Renal pelvis (tissue), 4 donors: ENCODE results near the gene CDC6. TPM values are rescaled to one million over a fixed set of nuclear protein-coding genes. Genes with fewer than 3 reads are reported as not detected.
A peak's percentile ranks its signal among the peaks of the same experiment; 100 is the strongest.

ENCODE experiments used
- DNase-seq: peaks from one replicate; pipeline ENCODE4 v3.0.0-alpha.2; 2013
- polyA plus RNA-seq, 3 donors: library from polyadenylated mRNA; unstranded; fragments of 120-200 nt; gene quantifications; one replicate each; pipeline ENCODE4 v1.2.1, GENCODE V29; 2013; ENCODE audit not compliant: insufficient read length in 3 of 3

Gene CDC6
- polyA plus RNA-seq, 3 donors = 23.1 to 27.2 (median 24.2) TPM

DNA sequence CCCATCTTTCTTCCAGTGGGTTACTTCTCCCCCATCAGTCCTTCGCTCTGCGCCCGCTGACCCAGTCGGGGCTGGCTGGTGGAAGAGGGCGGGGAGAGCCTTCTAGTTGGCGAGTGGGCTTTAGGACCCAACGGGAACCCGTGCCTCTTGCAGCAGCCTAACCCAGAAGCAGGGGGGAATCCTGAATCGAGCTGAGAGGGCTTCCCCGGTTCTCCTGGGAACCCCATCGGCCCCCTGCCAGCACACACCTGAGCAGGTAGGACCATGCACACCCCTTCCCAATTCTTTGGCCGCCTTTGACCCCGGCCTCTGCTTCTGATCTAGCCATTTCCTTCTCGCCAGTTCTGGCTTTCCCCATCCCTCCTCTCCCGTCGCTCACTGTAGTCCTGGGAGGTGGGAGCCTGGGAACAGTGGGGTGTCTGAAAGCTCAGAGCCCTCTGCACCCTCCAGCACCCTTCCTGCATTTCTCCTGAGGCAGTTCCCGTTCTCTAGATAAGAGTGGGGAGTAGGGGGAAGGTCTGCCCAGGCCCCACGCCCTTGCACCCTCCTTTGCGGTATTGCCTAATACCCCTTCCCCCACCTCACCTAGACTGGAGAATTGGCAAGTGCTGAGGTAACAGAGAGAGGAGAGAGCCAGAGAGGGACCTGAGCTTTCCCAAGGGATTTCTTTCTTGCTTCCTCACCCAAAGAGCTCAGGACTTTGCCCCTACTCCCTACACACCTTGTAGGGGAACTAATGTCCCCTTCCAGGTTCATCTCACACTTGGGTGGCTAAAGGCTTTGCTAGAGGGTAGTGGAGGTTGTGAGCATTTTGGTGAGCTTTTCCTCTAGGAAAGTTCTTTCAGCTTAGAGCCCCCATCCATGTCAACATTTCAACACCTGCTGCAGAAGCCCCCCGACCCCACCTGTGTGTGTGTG is 21.6 kb downstream of the CDC6 start, which contains the start of gene RARA:
TSS of gene RARA (plus strand) at position 150 of the 918 bp plus-strand sequence. CDS start 22,039 bp downstream, outside the sequence.
- DNase-seq = no peak

GRCh38 chr17:40309949-40310510 is 22.4 kb downstream of the CDC6 start:
- no peak for DNase-seq

DNA sequence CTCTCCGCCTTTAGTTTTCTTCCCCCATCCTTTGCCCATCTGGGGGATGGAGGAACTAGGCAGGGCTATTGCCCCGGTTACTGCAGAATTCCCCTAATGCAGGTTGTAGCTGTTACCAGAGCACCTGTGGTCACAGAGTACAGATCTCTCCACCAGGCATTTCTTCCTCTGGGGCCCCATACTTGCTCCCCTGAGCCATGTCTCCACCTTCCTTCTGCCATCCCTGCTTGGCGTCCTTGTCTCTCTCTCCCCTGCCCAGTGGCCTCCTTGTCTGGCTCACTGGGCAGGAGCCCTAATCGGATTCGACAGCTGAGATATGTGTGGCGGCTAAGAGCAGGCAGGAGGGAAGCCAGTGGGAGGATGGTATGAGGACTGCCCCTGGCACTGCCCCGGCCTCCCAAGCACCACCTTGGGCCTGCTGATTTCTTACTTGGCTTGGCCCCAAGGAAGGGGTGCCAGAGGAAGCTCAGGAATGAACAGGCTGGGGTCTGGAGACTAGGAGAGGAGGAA is 23.3 kb downstream of the CDC6 start:
- DNase-seq = no peak

DNA sequence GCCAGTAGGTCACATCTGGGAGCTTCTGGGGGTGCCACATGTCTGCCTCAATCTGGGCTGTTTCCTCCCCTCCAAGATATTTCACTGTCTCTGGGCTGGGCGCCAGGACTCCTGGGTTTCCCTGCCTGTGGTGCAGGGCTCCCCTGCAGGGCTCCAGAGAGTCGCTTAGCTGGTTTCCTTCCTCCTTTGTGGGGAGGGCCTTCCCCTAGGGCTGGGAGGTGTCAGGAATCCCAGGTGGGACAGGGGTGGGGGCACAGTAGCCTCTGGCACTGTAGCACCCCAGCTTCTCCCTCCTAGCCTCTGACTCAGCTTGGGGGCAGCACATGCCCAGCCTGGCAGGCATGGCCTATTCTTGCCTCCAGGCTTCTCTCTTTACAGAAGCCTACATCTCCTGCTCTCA is 23.9 kb downstream of the CDC6 start:
- no peak for DNase-seq

DNA sequence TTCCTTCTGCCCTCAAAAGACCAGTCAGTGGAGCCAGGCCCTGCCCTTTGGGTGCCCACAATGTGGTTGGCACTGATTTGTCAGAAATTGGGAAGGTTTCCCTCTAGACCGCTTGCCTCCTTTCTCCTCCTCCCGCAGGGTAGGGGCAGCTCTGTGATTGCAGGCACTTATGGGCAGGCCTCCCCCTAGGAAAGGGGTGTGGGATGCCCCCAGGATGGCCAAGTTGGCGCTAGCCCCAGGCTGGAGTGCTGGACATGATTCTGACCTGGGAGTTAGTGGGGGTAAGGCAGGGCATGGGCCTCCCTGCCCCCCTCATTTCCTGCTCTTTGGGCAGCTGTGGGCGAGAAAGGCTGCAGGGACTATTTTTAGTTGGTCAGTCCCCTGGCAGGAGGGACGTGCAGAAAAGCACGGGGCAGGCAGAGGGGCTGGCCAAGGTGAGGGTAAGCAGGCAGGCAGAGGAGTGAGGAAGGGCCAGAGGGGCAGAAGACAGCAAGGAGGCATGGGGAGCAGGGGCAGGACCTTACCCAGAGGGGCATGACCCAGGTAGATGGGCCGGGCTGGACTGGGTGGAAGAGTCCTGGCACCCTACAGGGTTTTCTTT is 24.6 kb downstream of the CDC6 start:
- DNase-seq = no peak

GRCh38 chr17:40312893-40313667 is 25.4 kb downstream of the CDC6 start:
- no peak for DNase-seq

GRCh38 chr17:40313668-40314583 is 26.2 kb downstream of the CDC6 start:
- DNase-seq = no peak

DNA sequence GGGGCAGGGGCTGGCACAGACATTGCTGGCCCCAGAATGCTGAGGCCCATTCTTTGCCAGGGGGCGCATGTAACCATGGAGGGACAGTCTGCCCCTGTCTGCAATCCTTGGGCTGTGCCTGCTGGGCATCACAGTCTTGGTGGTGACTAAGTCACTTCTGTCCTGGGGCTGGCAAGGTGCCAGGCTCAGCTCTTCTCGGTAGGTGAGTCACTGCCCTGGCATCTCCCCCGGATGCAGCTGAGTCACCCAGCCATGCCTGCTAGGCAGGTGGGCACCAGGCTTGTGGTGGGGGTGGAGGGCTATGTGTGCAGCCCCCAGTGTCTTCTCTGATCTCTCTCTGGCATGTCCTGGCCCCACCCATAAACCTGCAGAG is 26.9 kb downstream of the CDC6 start:
- DNase-seq = no peak

- DNase-seq = no peak
Measured at GRCh38 chr17:40315206-40315605, 27.5 kb downstream of the CDC6 start.

- DNase-seq = no peak
Measured at GRCh38 chr17:40315678-40316570, 28.2 kb downstream of the CDC6 start.

- DNase-seq = peak; percentile 84
Measured at GRCh38 chr17:40316571-40317344, 29.1 kb downstream of the CDC6 start.

GRCh38 chr17:40317345-40317873 is 29.7 kb downstream of the CDC6 start:
- no peak for DNase-seq

- peak; percentile 97 for DNase-seq
Measured at GRCh38 chr17:40317880-40318829, 30.5 kb downstream of the CDC6 start.

DNA sequence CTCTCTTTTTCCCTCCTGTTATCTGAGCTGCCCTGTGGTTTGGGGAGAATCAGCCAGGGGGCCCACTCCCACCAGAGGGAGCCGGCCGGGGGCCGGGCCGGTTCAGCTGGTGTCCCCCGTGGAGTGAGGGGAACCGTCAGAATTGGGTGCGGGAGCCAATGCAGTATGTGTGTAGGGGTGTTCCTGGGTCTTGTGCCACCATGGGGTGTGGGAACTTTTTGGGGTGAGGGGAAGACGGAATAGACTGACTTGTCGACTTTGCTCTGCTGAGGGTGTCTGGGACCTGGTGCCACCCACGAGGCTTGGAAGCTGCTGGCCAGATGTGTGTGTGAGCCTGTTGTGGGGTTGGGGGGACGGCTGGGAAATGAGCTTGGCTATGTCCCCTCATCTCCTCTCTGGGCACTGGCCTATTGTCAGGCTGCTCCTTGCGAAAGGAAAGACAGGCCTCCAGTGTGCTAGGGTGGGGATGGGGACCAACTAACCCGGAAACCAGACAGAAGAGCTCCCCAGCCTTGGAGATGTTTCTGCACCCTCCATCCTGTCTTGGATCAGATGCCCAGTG is 31.2 kb downstream of the CDC6 start:
- DNase-seq = no peak

- DNase-seq = no peak
Measured at GRCh38 chr17:40319651-40320540, 32.2 kb downstream of the CDC6 start.
